PC-9 (cell line): ENCODE data around the gene NT5M.

Source experiments
- EZH2 ChIP-seq: fragments of 200-600 bp; sonication (generic); IDR thresholded peaks from 2 replicates; pipeline ENCODE4 v1.8.0; 2017; ENCODE audit warnings: antibody characterized with exemption, low read depth
- TF ChIP-seq, protein P1 (sequence below): fragments of 200-600 bp; sonication (generic); conservative IDR thresholded peaks from 2 replicates; pipeline ENCODE4 v1.6.1; 2017; ENCODE audit warnings: mixed run types, antibody characterized with exemption, mild to moderate bottlenecking, moderate library complexity

GRCh38 chr17:17367931-17368330 is 64.8 kb downstream of the NT5M start:
- TF ChIP-seq, protein P1, sequence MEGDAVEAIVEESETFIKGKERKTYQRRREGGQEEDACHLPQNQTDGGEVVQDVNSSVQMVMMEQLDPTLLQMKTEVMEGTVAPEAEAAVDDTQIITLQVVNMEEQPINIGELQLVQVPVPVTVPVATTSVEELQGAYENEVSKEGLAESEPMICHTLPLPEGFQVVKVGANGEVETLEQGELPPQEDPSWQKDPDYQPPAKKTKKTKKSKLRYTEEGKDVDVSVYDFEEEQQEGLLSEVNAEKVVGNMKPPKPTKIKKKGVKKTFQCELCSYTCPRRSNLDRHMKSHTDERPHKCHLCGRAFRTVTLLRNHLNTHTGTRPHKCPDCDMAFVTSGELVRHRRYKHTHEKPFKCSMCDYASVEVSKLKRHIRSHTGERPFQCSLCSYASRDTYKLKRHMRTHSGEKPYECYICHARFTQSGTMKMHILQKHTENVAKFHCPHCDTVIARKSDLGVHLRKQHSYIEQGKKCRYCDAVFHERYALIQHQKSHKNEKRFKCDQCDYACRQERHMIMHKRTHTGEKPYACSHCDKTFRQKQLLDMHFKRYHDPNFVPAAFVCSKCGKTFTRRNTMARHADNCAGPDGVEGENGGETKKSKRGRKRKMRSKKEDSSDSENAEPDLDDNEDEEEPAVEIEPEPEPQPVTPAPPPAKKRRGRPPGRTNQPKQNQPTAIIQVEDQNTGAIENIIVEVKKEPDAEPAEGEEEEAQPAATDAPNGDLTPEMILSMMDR: no peak
- TF ChIP-seq EZH2: no peak
